HG03342 (cell line): ENCODE data around the gene GUK1.

Experiments
- ATAC-seq: cut with Tn5 transposase; IDR thresholded peaks from one replicate; pipeline ENCODE4 v1.9.1; 2021; ENCODE audit warnings: mild to moderate bottlenecking, moderate library complexity; ENCODE audit not compliant: unreplicated experiment

The GUK1 gene

GRCh38 chr1:228125185-228125584 is 14.9 kb upstream of the GUK1 start:
- no peak for ATAC-seq

GRCh38 chr1:228131766-228132165 is 8.3 kb upstream of the GUK1 start:
- ATAC-seq: no peak

GRCh38 chr1:228134591-228134990 is 5.5 kb upstream of the GUK1 start:
- no peak for ATAC-seq

- ATAC-seq: no peak
Measured at GRCh38 chr1:228136901-228137300, 3.2 kb upstream of the GUK1 start.

- no peak for ATAC-seq
Measured at GRCh38 chr1:228139406-228139930, 611 bp upstream of the GUK1 start.

- no peak for ATAC-seq
Measured at GRCh38 chr1:228140724-228141225, 696 bp downstream of the GUK1 start.

- no peak for ATAC-seq
Measured at GRCh38 chr1:228141226-228142044, 1.4 kb downstream of the GUK1 start.

- ATAC-seq: no peak
Measured at GRCh38 chr1:228142155-228142691, 2.1 kb downstream of the GUK1 start.

- ATAC-seq: no peak
Measured at GRCh38 chr1:228142701-228143136, 2.6 kb downstream of the GUK1 start.

- ATAC-seq: no peak
Measured at GRCh38 chr1:228143480-228144192, 3.6 kb downstream of the GUK1 start.

- no peak for ATAC-seq
Measured at GRCh38 chr1:228144193-228144992, 4.3 kb downstream of the GUK1 start.

GRCh38 chr1:228144993-228145343 is 4.9 kb downstream of the GUK1 start:
- ATAC-seq: no peak

GRCh38 chr1:228145463-228146416 is 5.7 kb downstream of the GUK1 start:
- ATAC-seq: no peak

GRCh38 chr1:228146417-228147150 is 6.5 kb downstream of the GUK1 start:
- no peak for ATAC-seq

GRCh38 chr1:228147151-228147693 is 7.1 kb downstream of the GUK1 start:
- no peak for ATAC-seq

- no peak for ATAC-seq
Measured at GRCh38 chr1:228147768-228148167, 7.7 kb downstream of the GUK1 start.

GRCh38 chr1:228148196-228148861 is 8.2 kb downstream of the GUK1 start:
- no peak for ATAC-seq

- ATAC-seq: no peak
Measured at GRCh38 chr1:228148935-228149405, 8.9 kb downstream of the GUK1 start.
